HepG2 (cell line): ENCODE results near the gene CFAP61. TPM values are rescaled to one million over a fixed set of nuclear protein-coding genes. Genes with fewer than 3 reads are reported as not detected.

Experiments
- ATAC-seq: fragments of 200-7000 bp; cut with Tn5 transposase; 3 replicates; pipeline ENCODE4 v1.9.1; 2020; ENCODE audit warnings: mild to moderate bottlenecking, moderate library complexity
- BruUV-seq: library from RNA; stranded (reverse); fragments of 400-500 nt; replicated peaks from 2 replicates; lab custom pipeline; 2021; lab: Mats Ljungman, UMichigan
- CTCF ChIA-PET: fragments of 300-600 bp; formaldehyde crosslinking; extraction: SDS; loops from one replicate; lab custom pipeline; 2021; ENCODE audit warnings: low total read pairs, inconsistent platforms, low intra/inter-chr PET ratio; lab: Yijun Ruan, JAX
- POLR2A ChIA-PET: fragments of 350-600 bp; sonication (Branson Sonifier 250); formaldehyde crosslinking; loops from one replicate; lab custom pipeline; 2020; ENCODE audit warnings: antibody characterized with exemption, inconsistent platforms; lab: Yijun Ruan, JAX
- DNase-seq: peaks from one replicate; pipeline ENCODE4 v3.0.0-alpha.2; 2015; ENCODE audit warnings: low spot score
- FAIRE-seq: peaks from 3 replicates; lab custom pipeline; 2011; peaks lifted over from hg19 to GRCh38; lab: Jason Lieb, UNC
- H2AFZ ChIP-seq: one replicate; pipeline ENCODE4 v1.6.1; 2011; ENCODE audit warnings: low read length, inconsistent platforms
- H3K27ac ChIP-seq: fragments of 300-600 bp; 3 replicates; pipeline ENCODE4 v1.8.0; 2011; ENCODE audit warnings: mixed run types, mild to moderate bottlenecking, mixed read lengths, low read length, inconsistent platforms; ENCODE audit not compliant: insufficient read depth; ENCODE audit errors: extremely low read length
- H3K27me3 ChIP-seq, 2 experiments: fragments of 200-600 bp in 1 of 2; 2 replicates in 1 of 2; 3 replicates in 1 of 2; pipeline versions ENCODE4 v1.6.0 to v1.8.0; 2011; ENCODE audit warnings: low read length in 2 of 2, mild to moderate bottlenecking in 2 of 2, moderate library complexity in 2 of 2, inconsistent platforms in 1 of 2; ENCODE audit not compliant: insufficient read depth in 2 of 2, control insufficient read depth in 1 of 2
- H3K36me3 ChIP-seq, 2 experiments: fragments of 200-600 bp in 1 of 2; replicated peaks in 1 of 2; 2 replicates in 1 of 2; 3 replicates in 1 of 2; pipeline versions ENCODE4 v1.5.1 to v1.8.0; 2011; ENCODE audit warnings: low read length in 2 of 2, inconsistent platforms in 1 of 2; ENCODE audit not compliant: insufficient read depth in 2 of 2, control insufficient read depth in 1 of 2
- H3K4me1 ChIP-seq: 2 replicates; pipeline ENCODE4 v1.5.1; 2012; ENCODE audit warnings: low read length, inconsistent platforms; ENCODE audit not compliant: insufficient read depth
- H3K4me2 ChIP-seq: 2 replicates; pipeline ENCODE4 v1.6.0; 2011; ENCODE audit warnings: low read depth, low read length, inconsistent platforms
- H3K4me3 ChIP-seq, 3 experiments: fragments of 200-600 bp in 1 of 3; sonication (generic), shearing (Covaris generic) in 1 of 3; replicated peaks in 1 of 3; 2 replicates each; pipeline ENCODE4 v1.5.1; 2011 to 2016; ENCODE audit warnings: low read length in 3 of 3, inconsistent platforms in 2 of 3, low read depth in 2 of 3, mild to moderate bottlenecking in 2 of 3, control low read depth in 1 of 3, mixed read lengths in 1 of 3; ENCODE audit not compliant: insufficient read depth in 1 of 3
- H3K79me2 ChIP-seq: one replicate; pipeline ENCODE4 v1.6.1; 2011; ENCODE audit warnings: low read length, inconsistent platforms; ENCODE audit not compliant: insufficient read depth
- H3K9ac ChIP-seq: 2 replicates; pipeline ENCODE4 v1.6.0; 2011; ENCODE audit warnings: mild to moderate bottlenecking, low read depth, low read length, inconsistent platforms; ENCODE audit not compliant: insufficient read depth
- H3K9me3 ChIP-seq: 2 replicates; pipeline ENCODE4 v1.5.1; 2012; ENCODE audit warnings: mild to moderate bottlenecking, low read length
- H4K20me1 ChIP-seq: 2 replicates; pipeline ENCODE4 v1.6.0; 2011; ENCODE audit warnings: inconsistent platforms, mild to moderate bottlenecking, low read length, moderate library complexity; ENCODE audit not compliant: insufficient read depth
- MEIS1 ChIP-seq: sonication (generic); formaldehyde crosslinking; IDR thresholded peaks from 2 replicates; pipeline ENCODE4 v1.9.0; 2021; ENCODE audit warnings: mild to moderate bottlenecking, missing genetic modification reagents, moderate library complexity, borderline replicate concordance
- PCBP2 ChIP-seq: fragments of 200-400 bp; formaldehyde crosslinking; optimal IDR thresholded peaks from 2 replicates; pipeline ENCODE3; 2018; ENCODE audit warnings: low read length, low read depth; ENCODE audit not compliant: poor library complexity, severe bottlenecking
- SP2 ChIP-seq: sonication (generic); formaldehyde crosslinking; IDR thresholded peaks from 2 replicates; pipeline ENCODE4 v1.5.1; 2020; ENCODE audit warnings: mild to moderate bottlenecking, missing genetic modification reagents
- ZFYVE20 ChIP-seq: sonication (generic); formaldehyde crosslinking; IDR thresholded peaks from 2 replicates; pipeline ENCODE4 v1.8.0; 2023; ENCODE audit warnings: low read depth, mild to moderate bottlenecking, moderate library complexity, missing genetic modification reagents, borderline replicate concordance
- ZNF160 ChIP-seq: sonication (generic); formaldehyde crosslinking; IDR thresholded peaks from 2 replicates; pipeline ENCODE4 v1.8.0; 2022; ENCODE audit warnings: mild to moderate bottlenecking, inconsistent platforms, missing genetic modification reagents
- ZNF333 ChIP-seq: sonication (generic); formaldehyde crosslinking; IDR thresholded peaks from 2 replicates; pipeline ENCODE4 v1.4.0; 2020; ENCODE audit warnings: mild to moderate bottlenecking, missing genetic modification reagents, borderline replicate concordance
- ZNF530 ChIP-seq: sonication (generic); formaldehyde crosslinking; IDR thresholded peaks from 2 replicates; pipeline ENCODE4 v1.5.0; 2020; ENCODE audit warnings: low read depth, mild to moderate bottlenecking, missing genetic modification reagents
- ZNF737 ChIP-seq: sonication (generic); formaldehyde crosslinking; IDR thresholded peaks from 2 replicates; pipeline ENCODE4 v1.5.0; 2020; ENCODE audit warnings: missing genetic modification reagents, mild to moderate bottlenecking, borderline replicate concordance
- WGBS: methylation state at CpG from one replicate; pipeline ENCODE4 v1.1.6; 2017; ENCODE audit warnings: low lambda C conversion rate; 5-methylcytosine and 5-hydroxymethylcytosine counted together
- in situ Hi-C: cut with HindIII; loops from 2 replicates; pipeline ENCODE4 v1.10.0; 2017; ENCODE audit warnings: low pct_unique_long_range_greater_than_20kb; ENCODE audit not compliant: extremely low pct_ligation_motif_present
- intact Hi-C: fragments of 100-400 bp; cut with micrococcal nuclease; formaldehyde crosslinking; loops from one replicate; pipeline ENCODE4 v1.10.0; 2022; ENCODE audit not compliant: unreplicated experiment
- polyA plus RNA-seq, 8 experiments: library from polyadenylated mRNA; depleted of rRNA in 3 of 8; stranded (reverse) in 7 of 8; unstranded in 1 of 8; fragments of >200 nt; fragmentation: Illumina TruSeq in 4 of 8; extraction: Trizol in 4 of 8; gene quantifications; 2 replicates each; pipeline versions ENCODE4 v1.2.1 to v1.2.3, GENCODE V29; 2011 to 2016; ENCODE audit warnings: low read depth in 4 of 8, missing spikeins in 1 of 8, mixed read lengths in 1 of 8; ENCODE audit not compliant: insufficient read depth in 1 of 8
- total RNA-seq, 5 experiments: library from RNA; depleted of rRNA; stranded (reverse); fragments of >200 nt; fragmentation: Illumina TruSeq; extraction: Trizol; gene quantifications; 2 replicates each; pipeline ENCODE4 v1.2.3, GENCODE V29; 2016; ENCODE audit warnings: low read depth in 1 of 5
- TF ChIP-seq, protein P1 (sequence below): sonication (generic); formaldehyde crosslinking; IDR thresholded peaks from 2 replicates; pipeline ENCODE4 v1.4.0; 2020; ENCODE audit warnings: missing genetic modification reagents, borderline replicate concordance

The CFAP61 gene
- total and polyA plus RNA-seq, 2 of the 13 experiments (the other 11 are each of a cell fraction or from before 2014, with no cell fraction given): 0.27 TPM; not detected in 1

- ATAC-seq: no peak; the same call in 2 of the 3 replicates
- H4K20me1 ChIP-seq: no peaks in the 10 kb centered on the region
- H3K9me3 ChIP-seq: no peaks in the 10 kb centered on the region
- H3K4me1 ChIP-seq: peaks cover 7% of the 10 kb centered on the region
- in situ Hi-C loops (no loop called here), intact Hi-C loops (no loop called here)
- H3K27ac ChIP-seq: no peak overlapping the region
- H3K4me2 ChIP-seq: no peak overlapping the region
- no peak for DNase-seq
- no peaks in the 10 kb centered on the region for H3K36me3 ChIP-seq
- no TSS peak for BruUV-seq
- ChIA-PET CTCF (no interaction called here), POLR2A (no interaction called here)
- H2AFZ ChIP-seq: no peak overlapping the region
- no peak for FAIRE-seq
- H3K4me3 ChIP-seq: no peak overlapping the region
- no peaks in the 10 kb centered on the region for H3K79me2 ChIP-seq
- no peak overlapping the region for H3K9ac ChIP-seq
- WGBS: 14% methylated on average over 9 of the region's 9 CpGs
- no peak for TF ChIP-seq ZNF333 (CRISPR knock-in tag)
- H3K27me3 ChIP-seq: peaks cover 5 to 34% of the 10 kb centered on the region in 2 experiments
Observed at GRCh38 chr20:20076297-20077065, 24.1 kb downstream of the CFAP61 start.

DNA sequence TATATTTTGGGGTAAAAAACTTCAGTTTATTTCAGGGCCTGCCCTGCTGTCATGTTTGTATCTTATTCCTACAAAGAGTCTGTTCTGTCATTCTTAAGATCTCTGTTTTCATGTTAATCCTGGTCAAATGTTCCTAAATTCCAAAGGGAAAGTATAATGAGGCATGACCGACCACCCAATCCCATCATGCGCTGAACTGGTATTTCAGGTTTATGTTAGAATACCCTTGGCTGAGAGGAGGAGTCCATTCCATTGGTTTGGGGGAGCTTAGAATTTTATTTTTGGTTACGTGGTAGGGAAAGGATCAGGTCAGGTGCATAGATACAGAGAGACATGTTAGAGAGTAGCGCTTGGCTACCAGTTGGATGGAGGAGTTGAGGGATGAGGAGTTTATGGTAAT lies 25.7 kb downstream of the CFAP61 start:
- in situ Hi-C loops: no loop called here
- POLR2A ChIA-PET: no interaction called here

More for the DNA sequence above, 25.7 kb downstream of the CFAP61 start:
- no peak for ATAC-seq
- Histone ChIP-seq H3K4me2 (no peak overlapping the region), H3K27ac (no peak overlapping the region), H4K20me1 (no peaks in the 10 kb centered on the region), H2AFZ (no peak overlapping the region), H3K79me2 (no peaks in the 10 kb centered on the region), H3K36me3 (no peaks in the 10 kb centered on the region), H3K4me1 (0 out of 2 replicates have a peak, but pooled peaks cover 5% of the 10 kb centered on the region)
- DNase-seq: no peak
- 54% methylated on average over 4 of the region's 4 CpGs for WGBS
- FAIRE-seq: no peak
- CTCF ChIA-PET: no interaction called here
- intact Hi-C loops: no loop called here
- TF ChIP-seq PCBP2 (no peak), ZNF530 (no peak), MEIS1 (no peak), ZFYVE20 (CRISPR knock-in tag) (no peak), ZNF160 (no peak), SP2 (no peak), ZNF737 (no peak)
- TF ChIP-seq, protein P1, sequence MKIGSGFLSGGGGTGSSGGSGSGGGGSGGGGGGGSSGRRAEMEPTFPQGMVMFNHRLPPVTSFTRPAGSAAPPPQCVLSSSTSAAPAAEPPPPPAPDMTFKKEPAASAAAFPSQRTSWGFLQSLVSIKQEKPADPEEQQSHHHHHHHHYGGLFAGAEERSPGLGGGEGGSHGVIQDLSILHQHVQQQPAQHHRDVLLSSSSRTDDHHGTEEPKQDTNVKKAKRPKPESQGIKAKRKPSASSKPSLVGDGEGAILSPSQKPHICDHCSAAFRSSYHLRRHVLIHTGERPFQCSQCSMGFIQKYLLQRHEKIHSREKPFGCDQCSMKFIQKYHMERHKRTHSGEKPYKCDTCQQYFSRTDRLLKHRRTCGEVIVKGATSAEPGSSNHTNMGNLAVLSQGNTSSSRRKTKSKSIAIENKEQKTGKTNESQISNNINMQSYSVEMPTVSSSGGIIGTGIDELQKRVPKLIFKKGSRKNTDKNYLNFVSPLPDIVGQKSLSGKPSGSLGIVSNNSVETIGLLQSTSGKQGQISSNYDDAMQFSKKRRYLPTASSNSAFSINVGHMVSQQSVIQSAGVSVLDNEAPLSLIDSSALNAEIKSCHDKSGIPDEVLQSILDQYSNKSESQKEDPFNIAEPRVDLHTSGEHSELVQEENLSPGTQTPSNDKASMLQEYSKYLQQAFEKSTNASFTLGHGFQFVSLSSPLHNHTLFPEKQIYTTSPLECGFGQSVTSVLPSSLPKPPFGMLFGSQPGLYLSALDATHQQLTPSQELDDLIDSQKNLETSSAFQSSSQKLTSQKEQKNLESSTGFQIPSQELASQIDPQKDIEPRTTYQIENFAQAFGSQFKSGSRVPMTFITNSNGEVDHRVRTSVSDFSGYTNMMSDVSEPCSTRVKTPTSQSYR (CRISPR knock-in tag): no peak
- TF ChIP-seq, all 625 proteins: peak for 0
- Histone ChIP-seq H3K9ac (no peak overlapping the region), H3K4me3 (no peak overlapping the region), H3K27me3 (peaks cover 5 to 34% of the 10 kb centered on the region in 2 experiments), H3K9me3 (no peaks in the 10 kb centered on the region)
- BruUV-seq: no TSS peak
